Measurements from ENCODE around the gene TPSAB1. TPM values are rescaled to one million over a fixed set of nuclear protein-coding genes. Genes with fewer than 3 reads are reported as not detected.

The TPSAB1 gene
- total RNA-seq, 2 donors from 2014 or later: 30.4 to 62.1 TPM

GRCh38 chr16:1216296-1216619, 24.2 kb upstream of the TPSAB1 start:
- H3K27me3 ChIP-seq: no peaks in the 10 kb centered on the region
- H3K36me3 ChIP-seq: no peaks in the 10 kb centered on the region
- TF ChIP-seq CTCF (IDR thresholded peaks at IDR 0.05): no peak
- intact Hi-C loops (cut with DNase I): no loop called here
- no peak overlapping the region for H3K4me3 ChIP-seq
- no peak for DNase-seq
- no peak overlapping the region for H3K9ac ChIP-seq (ENCODE audit: low read depth in 2 of 2, low read length in 2 of 2)
- H3K4me1 ChIP-seq: no peaks in the 10 kb centered on the region
- no peak overlapping the region for H3K27ac ChIP-seq
- H3K9me3 ChIP-seq: no peaks in the 10 kb centered on the region

GRCh38 chr16:1216681-1217400, 23.7 kb upstream of the TPSAB1 start:
- H3K4me1 ChIP-seq: no peaks in the 10 kb centered on the region
- H3K36me3 ChIP-seq: no peaks in the 10 kb centered on the region
- no peak for TF ChIP-seq CTCF (IDR thresholded peaks at IDR 0.05)
- no peak overlapping the region for H3K27ac ChIP-seq
- no peak overlapping the region for H3K9ac ChIP-seq (ENCODE audit: low read depth in 2 of 2, low read length in 2 of 2)
- no peaks in the 10 kb centered on the region for H3K27me3 ChIP-seq
- DNase-seq: no peak
- no peak overlapping the region for H3K4me3 ChIP-seq
- no peaks in the 10 kb centered on the region for H3K9me3 ChIP-seq
- intact Hi-C loops (cut with DNase I): no loop called here

GRCh38 chr16:1217526-1217925, 23.0 kb upstream of the TPSAB1 start:
- no peak overlapping the region for H3K27ac ChIP-seq
- no peaks in the 10 kb centered on the region for H3K4me1 ChIP-seq
- H3K9ac ChIP-seq (ENCODE audit: low read depth in 2 of 2, low read length in 2 of 2): no peak overlapping the region
- no peaks in the 10 kb centered on the region for H3K27me3 ChIP-seq
- H3K9me3 ChIP-seq: no peaks in the 10 kb centered on the region
- H3K36me3 ChIP-seq: no peaks in the 10 kb centered on the region
- intact Hi-C loops (cut with DNase I): no loop called here
- no peak overlapping the region for H3K4me3 ChIP-seq
- no peak for TF ChIP-seq CTCF (IDR thresholded peaks at IDR 0.05)
- DNase-seq: no peak

- no peak for TF ChIP-seq CTCF (IDR thresholded peaks at IDR 0.05)
- Histone ChIP-seq H3K9me3 (no peaks in the 10 kb centered on the region), H3K36me3 (no peaks in the 10 kb centered on the region), H3K4me3 (no peak overlapping the region), H3K27ac (no peak overlapping the region), H3K4me1 (no peaks in the 10 kb centered on the region), H3K27me3 (no peaks in the 10 kb centered on the region), H3K9ac (ENCODE audit: low read depth in 2 of 2, low read length in 2 of 2) (no peak overlapping the region)
- intact Hi-C loops (cut with DNase I): no loop called here
- no peak for DNase-seq
These were observed 22.2 kb upstream of the TPSAB1 start for GRCh38 chr16:1218061-1218929.

GRCh38 chr16:1218930-1219611, 21.4 kb upstream of the TPSAB1 start:
- H3K27ac ChIP-seq: no peak overlapping the region
- no peak overlapping the region for H3K4me3 ChIP-seq
- no peaks in the 10 kb centered on the region for H3K4me1 ChIP-seq
- no peak overlapping the region for H3K9ac ChIP-seq (ENCODE audit: low read depth in 2 of 2, low read length in 2 of 2)
- no peaks in the 10 kb centered on the region for H3K27me3 ChIP-seq
- no peaks in the 10 kb centered on the region for H3K36me3 ChIP-seq
- H3K9me3 ChIP-seq: no peaks in the 10 kb centered on the region
- intact Hi-C loops (cut with DNase I): no loop called here
- no peak for TF ChIP-seq CTCF (IDR thresholded peaks at IDR 0.05)
- no peak for DNase-seq

All from colonic mucosa (tissue), 4 donors.